ENCODE results near the gene HMCN2.

The HMCN2 gene

GRCh38 chr9:130414910-130415746 lies 149.6 kb downstream of the HMCN2 start:
- DNase-seq (ENCODE audit: low read depth, low spot score): no peak

GRCh38 chr9:130417602-130418001 lies 152.0 kb downstream of the HMCN2 start:
- DNase-seq (ENCODE audit: low read depth, low spot score): no peak

GRCh38 chr9:130418776-130419175 lies 153.2 kb downstream of the HMCN2 start:
- DNase-seq (ENCODE audit: low read depth, low spot score): no peak

GRCh38 chr9:130419521-130420035 lies 154.0 kb downstream of the HMCN2 start:
- DNase-seq (ENCODE audit: low read depth, low spot score): no peak

- DNase-seq (ENCODE audit: low read depth, low spot score): no peak
Measured at GRCh38 chr9:130421154-130421801, 155.7 kb downstream of the HMCN2 start.

- DNase-seq (ENCODE audit: low read depth, low spot score): no peak
Measured at GRCh38 chr9:130421802-130422276, 156.3 kb downstream of the HMCN2 start.

- DNase-seq (ENCODE audit: low read depth, low spot score): no peak
Measured at GRCh38 chr9:130422546-130422945, 157.0 kb downstream of the HMCN2 start.

- no peak for DNase-seq (ENCODE audit: low read depth, low spot score)
Measured at GRCh38 chr9:130423272-130423671, 157.7 kb downstream of the HMCN2 start.

- DNase-seq (ENCODE audit: low read depth, low spot score): no peak
Measured at GRCh38 chr9:130424595-130425454, 159.3 kb downstream of the HMCN2 start.

GRCh38 chr9:130425741-130426466 lies 160.3 kb downstream of the HMCN2 start:
- no peak for DNase-seq (ENCODE audit: low read depth, low spot score)

GRCh38 chr9:130426467-130426773 lies 160.9 kb downstream of the HMCN2 start:
- no peak for DNase-seq (ENCODE audit: low read depth, low spot score)

- no peak for DNase-seq (ENCODE audit: low read depth, low spot score)
Measured at GRCh38 chr9:130426883-130427282, 161.3 kb downstream of the HMCN2 start.

GRCh38 chr9:130427326-130427725 lies 161.8 kb downstream of the HMCN2 start:
- no peak for DNase-seq (ENCODE audit: low read depth, low spot score)

GRCh38 chr9:130428086-130428665 lies 162.6 kb downstream of the HMCN2 start:
- DNase-seq (ENCODE audit: low read depth, low spot score): no peak

- DNase-seq (ENCODE audit: low read depth, low spot score): no peak
Measured at GRCh38 chr9:130429381-130429780, 163.8 kb downstream of the HMCN2 start.

GRCh38 chr9:130429831-130430230 lies 164.3 kb downstream of the HMCN2 start:
- DNase-seq (ENCODE audit: low read depth, low spot score): no peak

GRCh38 chr9:130430232-130430631 lies 164.7 kb downstream of the HMCN2 start:
- no peak for DNase-seq (ENCODE audit: low read depth, low spot score)

GRCh38 chr9:130430734-130431535 lies 165.4 kb downstream of the HMCN2 start:
- DNase-seq (ENCODE audit: low read depth, low spot score): no peak

GRCh38 chr9:130431536-130432303 lies 166.2 kb downstream of the HMCN2 start:
- DNase-seq (ENCODE audit: low read depth, low spot score): no peak
